ENCODE results near the gene RUFY1.
A peak's percentile ranks its signal among the peaks of the same experiment; 100 is the strongest.
"Not testable (repeated sequence)": the region's sequence is repeated elsewhere in the genome, so short reads cannot be mapped to it uniquely, and the experiment has no call there.

RUFY1 gene
- 95.2 to 96.6 reads per million in 2 donors for total RNA-seq

- peak; percentile 80 for DNase-seq
Observed at GRCh38 chr5:179550511-179551342, at the start of gene RUFY1. RUFY1 (plus strand) TSS chr5:179550554; CDS start chr5:179550570, 16 bp downstream.

GRCh38 chr5:179501997-179502396 is 48.4 kb upstream of the RUFY1 start:
- not testable (repeated sequence) for DNase-seq

GRCh38 chr5:179502420-179502819 is 47.9 kb upstream of the RUFY1 start:
- DNase-seq = not testable (repeated sequence)

GRCh38 chr5:179504191-179504590 is 46.2 kb upstream of the RUFY1 start:
- DNase-seq = no peak

- DNase-seq = no peak
Observed at GRCh38 chr5:179504600-179505396, 45.6 kb upstream of the RUFY1 start.

- DNase-seq = no peak
Observed at GRCh38 chr5:179505636-179506261, 44.6 kb upstream of the RUFY1 start.

GRCh38 chr5:179509239-179509638 is 41.1 kb upstream of the RUFY1 start:
- DNase-seq = no peak

- DNase-seq = no peak
Observed at GRCh38 chr5:179509845-179510244, 40.5 kb upstream of the RUFY1 start.

- no peak for DNase-seq
Observed at GRCh38 chr5:179512452-179513000, 37.8 kb upstream of the RUFY1 start.

GRCh38 chr5:179515501-179515900 is 34.9 kb upstream of the RUFY1 start:
- DNase-seq = not testable (repeated sequence)

GRCh38 chr5:179516221-179516620 is 34.1 kb upstream of the RUFY1 start:
- DNase-seq = no peak

GRCh38 chr5:179517746-179518145 is 32.6 kb upstream of the RUFY1 start:
- not testable (repeated sequence) for DNase-seq

GRCh38 chr5:179518369-179518768 is 32.0 kb upstream of the RUFY1 start:
- not testable (repeated sequence) for DNase-seq

GRCh38 chr5:179519416-179520070 is 30.8 kb upstream of the RUFY1 start:
- DNase-seq = not testable (repeated sequence)

- not testable (repeated sequence) for DNase-seq
Observed at GRCh38 chr5:179522107-179522506, 28.2 kb upstream of the RUFY1 start.

GRCh38 chr5:179526978-179527377 is 23.4 kb upstream of the RUFY1 start:
- DNase-seq = no peak

GRCh38 chr5:179530069-179530998 is 20.0 kb upstream of the RUFY1 start:
- peak; percentile 43 for DNase-seq

- DNase-seq = no peak
Observed at GRCh38 chr5:179533024-179533423, 17.3 kb upstream of the RUFY1 start.

GRCh38 chr5:179533907-179534306 is 16.4 kb upstream of the RUFY1 start:
- no peak for DNase-seq

GRCh38 chr5:179534431-179534830 is 15.9 kb upstream of the RUFY1 start:
- no peak for DNase-seq

- no peak for DNase-seq
Observed at GRCh38 chr5:179536676-179537075, 13.7 kb upstream of the RUFY1 start.
